GM23338 (cell line): ENCODE measurements around the gene MAGI1. TPM values are rescaled to one million over a fixed set of nuclear protein-coding genes. Genes with fewer than 3 reads are reported as not detected.

Experiments used
- ATAC-seq: fragments of 200-7000 bp; cut with Tn5 transposase; 3 replicates; pipeline ENCODE4 v1.9.1; 2020
- DNase-seq: peaks from one replicate; pipeline ENCODE4 v3.0.0-alpha.2; 2015; ENCODE audit warnings: low spot score
- H2AFZ ChIP-seq: fragments of 200-600 bp; sonication (generic); 2 replicates; pipeline ENCODE4 v1.8.0; 2016; ENCODE audit warnings: antibody characterized with exemption, mild to moderate bottlenecking, moderate library complexity
- H3F3A ChIP-seq: fragments of 200-600 bp; sonication (generic); replicated peaks from 2 replicates; pipeline ENCODE4 v1.8.0; 2017; ENCODE audit warnings: antibody characterized with exemption, mixed run types, low read depth
- H3K27ac ChIP-seq: fragments of 200-600 bp; sonication (generic); 2 replicates; pipeline ENCODE4 v1.6.1; 2016; ENCODE audit warnings: low read depth
- H3K27me3 ChIP-seq: fragments of 200-600 bp; sonication (generic); 2 replicates; pipeline ENCODE4 v1.8.0; 2016; ENCODE audit warnings: mild to moderate bottlenecking, mixed run types, moderate library complexity; ENCODE audit not compliant: insufficient read depth
- H3K36me3 ChIP-seq: fragments of 200-600 bp; sonication (generic); 2 replicates; pipeline ENCODE4 v1.8.0; 2016; ENCODE audit warnings: mild to moderate bottlenecking; ENCODE audit not compliant: insufficient read depth
- H3K4me1 ChIP-seq: fragments of 200-600 bp; sonication (generic); 2 replicates; pipeline ENCODE4 v1.8.0; 2016; ENCODE audit warnings: mild to moderate bottlenecking, moderate library complexity; ENCODE audit not compliant: insufficient read depth
- H3K4me2 ChIP-seq: fragments of 200-600 bp; sonication (generic); 2 replicates; pipeline ENCODE4 v1.7.1; 2017; ENCODE audit warnings: mixed run types
- H3K4me3 ChIP-seq: fragments of 200-600 bp; sonication (generic); 2 replicates; pipeline ENCODE4 v1.6.1; 2016; ENCODE audit warnings: mixed run types
- H3K79me2 ChIP-seq: fragments of 200-600 bp; sonication (generic); replicated peaks from 2 replicates; pipeline ENCODE4 v1.8.0; 2017; ENCODE audit warnings: mild to moderate bottlenecking; ENCODE audit not compliant: insufficient read depth
- H3K9me2 ChIP-seq: fragments of 200-600 bp; sonication (generic); 2 replicates; pipeline ENCODE4 v1.8.0; 2017; ENCODE audit not compliant: insufficient read depth
- H4K20me1 ChIP-seq: fragments of 200-600 bp; sonication (generic); replicated peaks from 2 replicates; pipeline ENCODE4 v1.8.0; 2017; ENCODE audit warnings: mild to moderate bottlenecking; ENCODE audit not compliant: insufficient read depth
- H3K27ac Mint-ChIP-seq: 2 replicates; pipeline ENCODE4 v1.8.0; 2020; ENCODE audit warnings: inconsistent platforms, mild to moderate bottlenecking, moderate library complexity, mixed read lengths
- H3K27me3 Mint-ChIP-seq: 3 replicates; pipeline ENCODE4 v1.8.0; 2022; ENCODE audit warnings: low read depth, mild to moderate bottlenecking, moderate library complexity, mixed read lengths, inconsistent platforms; ENCODE audit not compliant: insufficient read depth, poor library complexity
- H3K36me3 Mint-ChIP-seq: 3 replicates; pipeline ENCODE4 v1.8.0; 2021; ENCODE audit warnings: low read depth, mild to moderate bottlenecking, inconsistent platforms, moderate library complexity, mixed read lengths
- H3K4me1 Mint-ChIP-seq: 3 replicates; pipeline ENCODE4 v1.8.0; 2020; ENCODE audit warnings: mild to moderate bottlenecking, inconsistent platforms, mixed read lengths
- H3K4me3 Mint-ChIP-seq: 3 replicates; pipeline ENCODE4 v1.8.0; 2021; ENCODE audit warnings: moderate library complexity, mild to moderate bottlenecking, inconsistent platforms, mixed read lengths
- H3K9me3 Mint-ChIP-seq: 3 replicates; pipeline ENCODE4 v1.8.0; 2020; ENCODE audit warnings: moderate library complexity, mild to moderate bottlenecking, inconsistent platforms, mixed read lengths
- CREB1 ChIP-seq: fragments of 250-450 bp; sonication (Bioruptor Pico); IDR thresholded peaks from 2 replicates; pipeline ENCODE4 v1.5.0; 2020; ENCODE audit warnings: low read depth, mild to moderate bottlenecking, moderate library complexity
- ETS1 ChIP-seq: IDR thresholded peaks from 2 replicates; pipeline ENCODE4 v1.6.1; 2016; ENCODE audit warnings: antibody characterized with exemption
- EZH2 ChIP-seq: fragments of 200-600 bp; sonication (generic); IDR thresholded peaks from one replicate; pipeline ENCODE4 v1.8.0; 2017; ENCODE audit warnings: antibody characterized with exemption, mild to moderate bottlenecking, low read depth; ENCODE audit not compliant: unreplicated experiment
- EZH2phosphoT487 ChIP-seq: fragments of 200-600 bp; sonication (generic); IDR thresholded peaks from one replicate; pipeline ENCODE4 v1.8.1; 2018; ENCODE audit warnings: antibody characterized with exemption; ENCODE audit not compliant: unreplicated experiment
- NANOG ChIP-seq: IDR thresholded peaks from 2 replicates; pipeline ENCODE4 v1.6.1; 2016; ENCODE audit warnings: antibody characterized with exemption, borderline replicate concordance
- POLR2AphosphoS5 ChIP-seq: IDR thresholded peaks from 2 replicates; pipeline ENCODE4 v1.6.1; 2016; ENCODE audit warnings: antibody characterized with exemption, low read depth
- REST ChIP-seq: IDR thresholded peaks from one replicate; pipeline ENCODE4 v1.6.1; 2018; ENCODE audit warnings: antibody characterized with exemption; ENCODE audit not compliant: unreplicated experiment
- STAT1 ChIP-seq: IDR thresholded peaks from one replicate; pipeline ENCODE4 v1.6.1; 2016; ENCODE audit warnings: antibody characterized with exemption; ENCODE audit not compliant: unreplicated experiment
- ZNF114 ChIP-seq: fragments of 250-450 bp; sonication (Bioruptor Pico); IDR thresholded peaks from 2 replicates; pipeline ENCODE4 v1.5.0; 2020; ENCODE audit warnings: mild to moderate bottlenecking, moderate library complexity
- ZNF331 ChIP-seq: fragments of 250-450 bp; sonication (Bioruptor Pico); IDR thresholded peaks from 2 replicates; pipeline ENCODE4 v1.5.0; 2020; ENCODE audit warnings: low read depth, mild to moderate bottlenecking, moderate library complexity
- ZNF462 ChIP-seq: fragments of 250-450 bp; sonication (Bioruptor Pico); IDR thresholded peaks from 2 replicates; pipeline ENCODE4 v1.5.0; 2020; ENCODE audit warnings: mild to moderate bottlenecking, moderate library complexity
- polyA plus RNA-seq: library from polyadenylated mRNA; unstranded; fragments of >200 nt; fragmentation: Nextera tagmentation; extraction: Ambion mirVana; gene quantifications from 2 replicates; pipeline ENCODE4 v1.2.1, GENCODE V29; 2016
- total RNA-seq: library from RNA; depleted of rRNA; stranded (reverse); fragments of >200 nt; shearing (Covaris generic); gene quantifications from 2 replicates; pipeline ENCODE4 v1.2.3, GENCODE V29; 2014

MAGI1 gene
- total and polyA plus RNA-seq, 2 experiments from 2014 or later: 27.4 to 71.2 TPM

GRCh38 chr3:65584002-65584401 lies 454.7 kb downstream of the MAGI1 start (continued):
- TF ChIP-seq REST (no peak), ZNF114 (CRISPR knock-in tag) (no peak)

GRCh38 chr3:65583188-65583587 lies 455.5 kb downstream of the MAGI1 start:
- Histone ChIP-seq H3K4me2 (no peak overlapping the region), H3K4me3 (no peak overlapping the region), H3K36me3 (no peaks in the 10 kb centered on the region), H3F3A (no peaks in the 10 kb centered on the region; the same call in 1 of the 2 replicates), H4K20me1 (peaks cover 15% of the 10 kb centered on the region), H3K4me1 (peaks cover 47% of the 10 kb centered on the region), H3K27ac (no peak overlapping the region; the same call in 1 of the 2 replicates), H2AFZ (no peak overlapping the region), H3K27me3 (no peaks in the 10 kb centered on the region), H3K9me2 (no peaks in the 10 kb centered on the region), H3K79me2 (peaks cover 99% of the 10 kb centered on the region)
- ATAC-seq: no peak
- Mint-ChIP-seq H3K4me1 (peaks cover 53% of the 10 kb centered on the region), H3K9me3 (no peaks in the 10 kb centered on the region), H3K27me3 (no peaks in the 10 kb centered on the region), H3K4me3 (no peak overlapping the region), H3K36me3 (no peaks in the 10 kb centered on the region), H3K27ac (no peak overlapping the region; the same call in 1 of the 2 replicates)
- no peak for DNase-seq
- no peak for TF ChIP-seq ZNF331 (CRISPR knock-in tag)
- TF ChIP-seq NANOG: no peak
- TF ChIP-seq STAT1: no peak
- TF ChIP-seq POLR2AphosphoS5: no peak
- TF ChIP-seq REST: no peak
- no peak for TF ChIP-seq ZNF462 (CRISPR knock-in tag)
- no peak for TF ChIP-seq EZH2
- TF ChIP-seq CREB1: no peak
- no peak for TF ChIP-seq ZNF114 (CRISPR knock-in tag)
- TF ChIP-seq ETS1: no peak
- no peak for TF ChIP-seq EZH2phosphoT487
